Measurements from ENCODE around the gene TENM4.
"Not testable (repeated sequence)": the region's sequence is repeated elsewhere in the genome, so short reads cannot be mapped to it uniquely, and the experiment has no call there.

Gene TENM4

DNA sequence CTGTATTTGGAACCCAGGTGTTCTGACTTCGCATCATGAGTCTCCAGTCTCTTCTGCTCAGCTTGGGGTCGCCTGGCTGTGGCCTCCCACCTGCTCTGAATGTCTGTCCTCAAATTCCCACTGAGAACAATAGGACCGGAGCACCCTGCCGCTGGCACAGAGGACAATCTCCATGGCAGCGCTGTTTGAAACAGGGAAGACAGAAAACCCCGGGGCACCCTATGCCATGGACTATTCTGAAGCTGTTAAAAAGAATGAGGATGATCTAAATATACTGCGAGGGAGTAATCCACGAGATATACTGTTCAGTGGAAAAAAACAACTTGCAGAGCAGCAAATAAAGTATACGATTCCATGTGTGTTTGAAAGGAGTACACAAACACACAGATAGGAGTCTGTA is 450.6 kb downstream of the TENM4 start:
- no peak for DNase-seq

DNA sequence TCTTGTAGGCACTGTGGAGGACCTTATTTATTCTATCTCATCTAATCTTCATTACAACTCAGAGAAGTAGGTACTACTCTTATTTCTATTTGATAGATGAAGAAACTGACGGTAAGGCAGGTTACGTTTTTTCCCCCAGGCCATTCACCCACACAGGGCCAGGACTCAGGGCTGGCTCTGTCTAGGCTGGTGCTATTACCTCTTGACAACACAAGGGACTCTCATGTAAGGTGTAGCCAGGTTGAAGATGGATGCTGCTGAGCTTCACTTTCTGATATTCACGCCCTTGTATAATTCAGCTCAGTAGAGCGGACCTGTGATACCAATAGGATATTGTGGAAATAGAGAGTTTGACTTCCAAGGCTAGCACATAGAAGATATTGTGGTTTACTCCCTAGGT is 453.1 kb downstream of the TENM4 start:
- DNase-seq = no peak

DNA sequence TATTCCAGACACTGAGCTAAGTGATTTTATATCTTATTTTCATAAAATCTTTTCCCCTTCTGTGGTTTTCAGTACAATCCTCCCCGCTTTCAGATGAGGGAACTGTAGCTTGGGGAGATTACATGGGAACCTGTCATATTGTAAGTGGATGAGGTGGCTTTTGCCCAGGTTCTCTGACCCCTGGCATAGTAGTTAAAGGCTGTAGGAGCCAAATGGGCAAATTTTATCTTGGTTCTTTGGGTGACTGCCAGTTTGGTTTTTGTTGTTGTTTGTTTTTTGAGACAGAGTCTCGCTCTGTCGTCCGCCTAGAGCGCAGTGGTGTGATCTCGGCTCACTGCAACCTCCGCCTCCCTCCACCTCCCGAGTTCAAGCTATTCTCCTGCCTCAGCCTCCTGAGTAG is 454.5 kb downstream of the TENM4 start:
- no peak for DNase-seq

DNA sequence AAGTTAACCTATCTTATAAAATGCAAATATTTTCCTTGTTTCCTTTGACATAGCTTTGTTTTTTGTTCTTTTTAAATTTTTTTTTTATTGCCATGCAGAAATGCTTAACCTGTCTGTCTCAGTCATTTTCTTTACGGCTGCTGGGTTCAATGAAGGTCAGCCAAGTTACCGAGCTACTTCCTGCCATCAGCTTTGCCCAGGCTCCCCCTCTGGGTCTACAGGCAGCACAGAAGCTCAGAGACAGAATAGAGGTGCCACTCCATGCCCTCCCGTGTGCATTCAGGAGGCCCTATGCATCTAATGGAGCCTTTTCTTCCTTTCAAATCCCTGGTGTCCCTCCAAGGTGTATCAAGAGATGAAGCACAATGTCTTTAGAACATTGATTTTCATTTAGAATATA is 455.2 kb downstream of the TENM4 start:
- no peak for DNase-seq

DNA sequence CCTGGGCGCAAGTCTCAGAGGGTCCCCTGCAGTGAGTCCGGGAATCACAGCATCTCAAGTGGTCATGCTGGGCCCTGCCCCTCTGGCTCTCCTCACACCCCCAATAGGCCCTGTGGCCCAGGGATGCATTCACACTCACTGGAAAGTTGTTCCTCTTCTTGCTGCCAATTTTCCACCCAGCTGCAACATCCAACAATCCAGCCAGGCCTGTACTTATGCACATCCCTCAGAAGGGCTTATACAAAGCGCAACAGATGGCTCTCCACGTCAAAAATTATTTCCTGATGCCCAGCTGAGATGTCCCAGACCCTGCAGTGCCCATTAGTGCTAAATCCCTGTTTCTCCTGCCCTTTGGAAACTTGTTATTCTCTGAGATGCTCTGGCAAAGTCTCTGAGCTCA is 458.4 kb downstream of the TENM4 start:
- no peak for DNase-seq

DNA sequence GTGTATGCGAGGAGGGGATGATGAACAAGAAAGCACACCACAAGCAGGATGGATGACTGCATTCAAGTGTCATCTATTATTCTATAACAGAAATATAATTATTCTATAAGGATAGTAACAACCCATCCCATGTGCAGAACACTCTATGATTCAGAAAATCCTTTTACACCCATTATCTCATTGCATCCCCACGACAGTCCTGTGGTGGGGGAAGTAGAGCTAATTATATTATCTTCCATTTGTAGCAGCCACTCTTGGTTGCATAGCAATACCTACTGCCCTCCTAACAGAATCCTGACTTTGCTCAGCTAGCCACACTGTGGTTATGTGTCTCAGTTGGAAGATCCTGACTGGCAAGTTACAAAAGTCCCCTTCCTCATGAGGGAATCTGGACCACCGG is 459.7 kb downstream of the TENM4 start:
- no peak for DNase-seq

DNA sequence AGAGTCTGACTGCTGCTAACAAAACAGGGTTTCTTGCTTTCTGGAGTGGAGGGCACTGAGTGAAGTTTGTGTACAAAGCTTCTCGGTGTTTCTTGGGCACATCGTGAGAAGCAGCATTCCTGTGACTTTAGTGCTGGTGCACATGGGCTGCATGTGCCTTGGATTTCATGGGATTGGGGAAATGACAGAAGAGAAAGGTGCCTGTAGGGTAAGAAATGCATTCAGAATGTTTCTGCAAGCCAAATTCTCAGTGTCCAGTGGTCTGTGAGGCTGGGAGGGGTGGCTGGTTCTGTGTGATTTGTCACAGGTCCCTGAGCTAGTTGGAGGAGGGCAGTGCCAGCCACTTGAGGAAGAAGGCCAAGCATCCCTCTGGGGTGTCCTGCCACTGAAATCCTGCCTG is 462.0 kb downstream of the TENM4 start:
- no peak for DNase-seq

GRCh38 chr11:78977848-78978247 is 463.0 kb downstream of the TENM4 start:
- not testable (repeated sequence) for DNase-seq

- no peak for DNase-seq
These were observed 463.8 kb downstream of the TENM4 start for GRCh38 chr11:78977009-78977408.

DNA sequence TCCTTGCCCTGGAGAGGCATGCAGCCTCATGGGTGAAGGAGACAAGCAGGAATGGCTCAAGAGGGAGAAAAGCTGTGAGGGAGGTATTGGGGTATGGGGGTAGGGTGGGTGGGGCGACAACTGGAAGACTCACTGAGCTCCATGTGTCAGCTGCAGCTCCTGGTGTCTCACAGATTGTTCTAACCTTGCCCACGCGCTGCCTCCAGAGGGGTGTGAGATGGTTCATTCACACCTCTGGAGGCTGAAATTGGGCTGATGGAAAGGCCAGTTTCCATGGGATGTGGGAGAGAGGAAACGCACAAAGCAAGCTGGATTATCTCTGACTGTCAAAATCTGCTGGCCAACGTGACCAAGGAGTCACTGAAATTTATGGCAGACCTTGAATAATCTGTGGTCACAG is 465.7 kb downstream of the TENM4 start:
- DNase-seq = no peak

DNA sequence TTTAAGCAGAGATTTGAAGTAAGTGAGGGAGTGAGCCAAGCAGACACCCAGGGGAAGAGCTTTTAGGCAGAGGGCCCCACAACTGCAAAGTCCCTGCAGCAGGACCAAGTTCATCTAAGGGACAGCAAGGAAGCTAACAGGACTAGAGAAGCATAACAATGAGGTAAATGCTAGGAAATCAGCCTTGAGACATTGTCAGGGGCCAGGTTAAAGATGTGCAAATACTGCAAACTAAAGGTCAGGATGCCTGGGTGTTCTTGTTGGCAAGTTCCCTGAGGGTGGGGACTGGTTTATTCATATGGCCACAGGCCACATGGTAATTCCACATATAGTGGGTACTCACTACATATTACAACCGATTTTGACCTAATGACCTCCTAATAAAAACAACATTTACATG is 467.0 kb downstream of the TENM4 start:
- DNase-seq = no peak

- no peak for DNase-seq
These were observed 468.2 kb downstream of the TENM4 start for GRCh38 chr11:78972590-78972989.

DNA sequence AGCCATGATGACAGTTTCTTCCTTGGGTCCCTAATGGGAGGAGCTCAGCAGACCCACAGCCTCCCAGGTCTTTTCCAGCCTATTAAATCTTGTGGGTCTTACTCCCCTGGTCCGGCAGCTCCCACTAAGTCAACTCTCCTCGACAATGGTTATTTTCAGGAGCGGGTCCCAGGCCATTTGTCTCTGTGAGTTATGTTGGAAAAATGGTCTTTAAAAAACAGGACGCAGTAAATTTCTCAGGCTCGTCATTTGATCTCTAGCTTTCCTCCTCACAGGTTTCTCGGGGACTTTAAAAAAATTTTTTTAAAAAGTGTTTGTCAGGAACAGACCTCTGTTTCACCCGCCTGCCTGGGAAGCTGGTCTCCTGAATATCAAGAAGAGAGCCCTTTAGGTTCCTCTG is 468.7 kb downstream of the TENM4 start:
- no peak for DNase-seq

- DNase-seq = no peak
These were observed 473.0 kb downstream of the TENM4 start for GRCh38 chr11:78967811-78968210.

- no peak for DNase-seq
These were observed 475.4 kb downstream of the TENM4 start for GRCh38 chr11:78965432-78965831.

DNA sequence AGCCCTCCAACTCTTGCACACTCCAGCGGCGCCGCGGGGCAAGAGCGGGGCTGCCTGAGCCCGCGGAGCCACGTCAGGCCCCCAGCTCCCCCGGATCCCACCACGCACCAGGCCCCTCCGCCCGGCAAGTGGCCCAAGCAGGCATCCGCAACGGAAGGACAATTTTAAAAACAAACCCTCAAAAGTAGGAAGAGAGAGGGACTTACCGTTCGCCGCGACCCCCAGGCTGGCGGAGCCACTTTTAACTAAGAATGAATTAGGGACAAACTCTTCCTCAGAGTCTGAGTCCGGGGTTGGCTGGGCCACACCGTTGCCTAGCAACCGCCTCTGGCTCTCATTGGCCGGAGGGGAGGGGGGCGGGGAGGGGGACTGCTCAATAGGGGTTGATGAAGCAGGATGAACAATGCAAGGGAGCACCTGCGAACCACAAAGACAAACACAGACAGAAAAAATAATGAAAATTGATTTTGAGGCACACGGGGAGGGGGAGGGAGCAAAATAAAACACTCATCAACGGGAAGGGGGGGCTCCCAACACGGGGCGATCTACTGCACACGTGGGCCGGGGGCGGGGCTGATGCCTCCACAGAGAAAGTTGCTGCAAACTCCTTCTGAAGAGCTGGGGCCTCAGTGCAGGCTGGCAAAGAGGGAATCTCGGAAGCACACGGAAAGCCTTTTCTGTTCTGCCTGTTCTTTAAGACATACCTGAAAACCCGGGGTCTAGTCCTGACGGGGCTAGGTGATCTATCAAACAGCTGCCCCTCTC is 478.7 kb downstream of the TENM4 start:
- DNase-seq = no peak

GRCh38 chr11:78961247-78961646 is 479.6 kb downstream of the TENM4 start:
- DNase-seq = no peak

- DNase-seq = no peak
These were observed 482.4 kb downstream of the TENM4 start for GRCh38 chr11:78958444-78958843.

- no peak for DNase-seq
These were observed 483.2 kb downstream of the TENM4 start for GRCh38 chr11:78957476-78958245.

DNA sequence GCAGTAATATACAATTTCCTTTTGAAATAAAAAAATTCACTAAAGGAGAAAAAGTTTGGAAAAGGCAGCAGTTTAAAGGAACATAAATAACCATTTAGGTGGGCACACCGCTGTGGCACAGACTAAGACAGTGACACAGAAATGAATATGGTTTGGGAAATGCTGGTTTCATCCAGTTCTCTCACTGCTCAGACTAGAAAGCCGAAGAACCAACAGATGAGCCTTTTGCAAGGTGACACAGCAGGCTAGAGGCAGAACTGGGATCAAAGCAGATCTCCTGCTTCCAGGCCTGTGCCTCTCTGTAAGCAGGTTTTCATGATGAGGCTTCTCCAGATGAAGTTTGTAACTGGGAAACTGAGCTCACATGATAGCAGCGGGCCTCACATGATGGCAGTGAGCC is 486.1 kb downstream of the TENM4 start:
- no peak for DNase-seq

- DNase-seq = no peak
These were observed 486.6 kb downstream of the TENM4 start for GRCh38 chr11:78954261-78954660.

- no peak for DNase-seq
These were observed 487.9 kb downstream of the TENM4 start for GRCh38 chr11:78952890-78953289.

DNA sequence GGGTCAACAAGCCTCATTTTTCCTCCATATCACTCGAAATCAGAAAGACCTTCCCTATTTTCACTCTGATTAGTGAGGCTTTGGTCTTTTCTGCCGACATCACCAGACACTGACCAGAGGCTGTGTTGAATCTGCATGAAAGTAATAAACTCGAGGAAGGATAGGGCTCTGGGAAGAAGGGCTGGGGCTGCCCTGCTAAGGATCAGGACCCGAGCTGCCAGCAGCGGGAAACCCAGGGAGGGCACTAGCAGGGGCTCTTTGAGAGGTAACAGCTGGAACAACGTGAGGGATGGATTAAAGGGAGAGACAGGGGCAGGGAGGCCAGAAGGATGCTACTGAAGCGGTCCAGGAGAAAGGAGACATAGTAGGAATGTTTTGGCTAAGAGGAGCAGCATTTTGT is 488.7 kb downstream of the TENM4 start:
- no peak for DNase-seq

GRCh38 chr11:78949976-78950690 is 490.7 kb downstream of the TENM4 start:
- no peak for DNase-seq
